ENCODE data around the gene CTR9.

CTR9 gene

GRCh38 chr11:10762913-10763421 is 11.9 kb downstream of the CTR9 start:
- Histone ChIP-seq H3K79me2 (ENCODE audit: control insufficient read depth, insufficient read depth, low read length, unreplicated experiment) (no peaks in the 10 kb centered on the region), H3K4me3 (ENCODE audit: low read depth, low read length) (no peak overlapping the region), H3K27ac (ENCODE audit: low read depth, low read length) (no peak overlapping the region), H2AFZ (ENCODE audit: low read length, unreplicated experiment) (no peak overlapping the region), H3K27me3 (ENCODE audit: insufficient read depth, low read length) (no peaks in the 10 kb centered on the region), H3K36me3 (ENCODE audit: insufficient read depth, low read length) (peaks cover 35% of the 10 kb centered on the region), H3K4me1 (ENCODE audit: control insufficient read depth, insufficient read depth, low read length, unreplicated experiment) (no peaks in the 10 kb centered on the region)

DNA sequence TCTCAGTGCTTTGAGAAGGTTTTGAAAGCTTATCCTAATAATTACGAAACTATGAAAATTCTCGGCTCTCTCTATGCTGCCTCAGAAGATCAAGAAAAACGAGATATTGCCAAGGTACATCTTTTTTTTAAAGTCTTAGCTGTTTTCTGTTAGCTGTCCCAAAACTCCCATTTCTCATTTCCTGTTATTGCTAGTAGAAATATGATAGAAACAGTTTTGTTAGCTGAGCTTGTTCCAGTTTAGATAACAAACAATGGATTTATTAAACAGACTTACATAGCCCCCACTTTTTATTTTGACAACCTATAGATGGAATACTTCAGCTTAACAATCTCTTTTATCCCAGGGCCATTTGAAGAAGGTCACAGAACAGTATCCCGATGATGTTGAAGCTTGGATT is 12.7 kb downstream of the CTR9 start:
- H3K36me3 ChIP-seq (ENCODE audit: insufficient read depth, low read length): peaks cover 34% of the 10 kb centered on the region
- H3K27me3 ChIP-seq (ENCODE audit: insufficient read depth, low read length): no peaks in the 10 kb centered on the region
- H3K4me1 ChIP-seq (ENCODE audit: control insufficient read depth, insufficient read depth, low read length, unreplicated experiment): no peaks in the 10 kb centered on the region
- H3K79me2 ChIP-seq (ENCODE audit: control insufficient read depth, insufficient read depth, low read length, unreplicated experiment): no peaks in the 10 kb centered on the region
- H3K4me3 ChIP-seq (ENCODE audit: low read depth, low read length): no peak overlapping the region
- no peak overlapping the region for H3K27ac ChIP-seq (ENCODE audit: low read depth, low read length)
- no peak overlapping the region for H2AFZ ChIP-seq (ENCODE audit: low read length, unreplicated experiment)

- Histone ChIP-seq H2AFZ (ENCODE audit: low read length, unreplicated experiment) (no peak overlapping the region), H3K79me2 (ENCODE audit: control insufficient read depth, insufficient read depth, low read length, unreplicated experiment) (no peaks in the 10 kb centered on the region), H3K4me3 (ENCODE audit: low read depth, low read length) (no peak overlapping the region), H3K36me3 (ENCODE audit: insufficient read depth, low read length) (peaks cover 35% of the 10 kb centered on the region), H3K27ac (ENCODE audit: low read depth, low read length) (no peak overlapping the region), H3K27me3 (ENCODE audit: insufficient read depth, low read length) (no peaks in the 10 kb centered on the region), H3K4me1 (ENCODE audit: control insufficient read depth, insufficient read depth, low read length, unreplicated experiment) (no peaks in the 10 kb centered on the region)
Measured at GRCh38 chr11:10764412-10764811, 13.4 kb downstream of the CTR9 start.

DNA sequence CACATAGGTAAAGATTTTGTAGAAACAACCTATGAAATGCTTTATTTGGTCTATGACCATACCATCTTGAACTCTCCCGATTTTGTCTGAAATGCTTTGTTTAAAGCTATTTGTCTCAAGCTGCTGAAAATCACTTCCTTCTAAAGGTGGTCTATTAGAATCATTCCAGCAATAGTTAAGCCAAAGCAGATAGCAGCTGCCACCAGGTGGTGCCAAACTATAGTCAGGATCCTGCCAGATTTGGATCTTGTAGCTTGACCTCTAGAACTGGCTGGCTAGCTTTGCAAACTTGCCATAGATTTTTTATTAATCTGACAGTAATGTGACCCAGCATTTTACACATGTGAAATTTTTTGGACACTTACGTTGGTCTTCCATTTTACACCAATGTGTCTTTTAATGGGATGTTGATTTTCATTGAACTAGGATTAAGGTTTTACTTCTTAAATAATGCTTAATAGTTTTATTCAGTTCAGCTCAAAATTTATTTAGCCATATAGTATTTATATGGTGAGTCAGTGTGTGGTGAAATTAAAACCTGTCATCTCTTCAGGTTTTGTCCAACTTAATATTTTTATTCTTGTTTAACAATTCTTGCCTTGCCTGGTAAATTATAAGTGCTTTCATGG is 19.7 kb downstream of the CTR9 start:
- Histone ChIP-seq H3K79me2 (ENCODE audit: control insufficient read depth, insufficient read depth, low read length, unreplicated experiment) (no peaks in the 10 kb centered on the region), H3K4me3 (ENCODE audit: low read depth, low read length) (no peak overlapping the region), H3K36me3 (ENCODE audit: insufficient read depth, low read length) (peaks cover 44% of the 10 kb centered on the region), H3K27me3 (ENCODE audit: insufficient read depth, low read length) (no peaks in the 10 kb centered on the region), H3K4me1 (ENCODE audit: control insufficient read depth, insufficient read depth, low read length, unreplicated experiment) (no peaks in the 10 kb centered on the region), H3K27ac (ENCODE audit: low read depth, low read length) (no peak overlapping the region), H2AFZ (ENCODE audit: low read length, unreplicated experiment) (no peak overlapping the region)

GRCh38 chr11:10771457-10771856 is 20.4 kb downstream of the CTR9 start:
- no peaks in the 10 kb centered on the region for H3K4me1 ChIP-seq (ENCODE audit: control insufficient read depth, insufficient read depth, low read length, unreplicated experiment)

GRCh38 chr11:10774811-10775210 is 23.8 kb downstream of the CTR9 start:
- no peak overlapping the region for H2AFZ ChIP-seq (ENCODE audit: low read length, unreplicated experiment)
- peaks cover 26% of the 10 kb centered on the region for H3K4me1 ChIP-seq (ENCODE audit: control insufficient read depth, insufficient read depth, low read length, unreplicated experiment)
- peaks cover 38% of the 10 kb centered on the region for H3K36me3 ChIP-seq (ENCODE audit: insufficient read depth, low read length)
- H3K4me3 ChIP-seq (ENCODE audit: low read depth, low read length): no peak overlapping the region
- no peaks in the 10 kb centered on the region for H3K27me3 ChIP-seq (ENCODE audit: insufficient read depth, low read length)
- H3K79me2 ChIP-seq (ENCODE audit: control insufficient read depth, insufficient read depth, low read length, unreplicated experiment): no peaks in the 10 kb centered on the region
- no peak overlapping the region for H3K27ac ChIP-seq (ENCODE audit: low read depth, low read length)

More at GRCh38 chr11:10771457-10771856, 20.4 kb downstream of the CTR9 start:
- Histone ChIP-seq H2AFZ (ENCODE audit: low read length, unreplicated experiment) (no peak overlapping the region), H3K79me2 (ENCODE audit: control insufficient read depth, insufficient read depth, low read length, unreplicated experiment) (no peaks in the 10 kb centered on the region), H3K4me3 (ENCODE audit: low read depth, low read length) (no peak overlapping the region), H3K27ac (ENCODE audit: low read depth, low read length) (no peak overlapping the region), H3K36me3 (ENCODE audit: insufficient read depth, low read length) (peaks cover 47% of the 10 kb centered on the region), H3K27me3 (ENCODE audit: insufficient read depth, low read length) (no peaks in the 10 kb centered on the region)

DNA sequence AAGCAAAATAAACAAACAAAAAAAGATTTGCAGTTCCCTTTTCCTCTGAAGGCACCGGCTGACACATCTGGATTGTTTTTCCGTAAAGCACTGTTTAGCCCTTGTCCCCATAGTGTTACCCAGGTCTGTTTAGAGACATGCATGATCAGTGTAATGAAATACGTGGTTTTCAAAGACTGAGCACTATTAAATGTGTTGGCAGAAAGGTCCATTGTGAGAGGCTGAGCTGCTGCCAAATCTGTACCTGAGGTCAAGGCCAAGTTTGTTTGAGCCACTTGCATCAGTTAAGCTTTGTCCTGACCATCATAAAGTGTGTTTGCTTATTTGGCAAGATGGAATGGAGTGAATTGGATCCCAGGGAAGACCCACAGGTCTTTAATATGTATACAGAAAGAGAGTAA is 26.3 kb downstream of the CTR9 start:
- no peaks in the 10 kb centered on the region for H3K79me2 ChIP-seq (ENCODE audit: control insufficient read depth, insufficient read depth, low read length, unreplicated experiment)
- H3K4me3 ChIP-seq (ENCODE audit: low read depth, low read length): no peak overlapping the region
- peaks cover 24% of the 10 kb centered on the region for H3K36me3 ChIP-seq (ENCODE audit: insufficient read depth, low read length)
- H3K27me3 ChIP-seq (ENCODE audit: insufficient read depth, low read length): no peaks in the 10 kb centered on the region
- H3K27ac ChIP-seq (ENCODE audit: low read depth, low read length): peak overlapping the region; percentile 96
- H2AFZ ChIP-seq (ENCODE audit: low read length, unreplicated experiment): no peak overlapping the region
- peaks cover 26% of the 10 kb centered on the region for H3K4me1 ChIP-seq (ENCODE audit: control insufficient read depth, insufficient read depth, low read length, unreplicated experiment)

DNA sequence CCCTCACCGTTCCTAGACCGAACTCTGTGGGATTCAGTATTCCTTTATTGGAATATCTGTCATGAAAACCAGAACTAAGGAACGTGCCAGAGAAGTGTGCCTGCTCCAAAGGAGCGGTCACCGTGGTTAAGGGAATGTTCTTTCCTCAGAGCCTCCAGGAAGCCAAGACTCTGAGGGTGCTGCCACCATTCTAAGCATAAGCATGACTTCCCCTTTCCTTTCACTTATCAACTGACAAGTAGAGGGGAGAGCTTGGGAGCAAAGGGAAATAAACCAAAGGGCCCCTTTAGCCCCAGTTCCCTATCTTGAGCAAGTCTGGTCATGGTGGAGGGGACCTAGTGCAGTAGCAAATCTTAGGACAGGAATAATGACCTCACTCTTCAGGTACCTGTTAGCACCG is 26.8 kb downstream of the CTR9 start:
- Histone ChIP-seq H2AFZ (ENCODE audit: low read length, unreplicated experiment) (no peak overlapping the region), H3K27ac (ENCODE audit: low read depth, low read length) (peak overlapping the region; percentile 96), H3K4me1 (ENCODE audit: control insufficient read depth, insufficient read depth, low read length, unreplicated experiment) (peaks cover 26% of the 10 kb centered on the region), H3K36me3 (ENCODE audit: insufficient read depth, low read length) (peaks cover 22% of the 10 kb centered on the region), H3K4me3 (ENCODE audit: low read depth, low read length) (no peak overlapping the region), H3K27me3 (ENCODE audit: insufficient read depth, low read length) (no peaks in the 10 kb centered on the region), H3K79me2 (ENCODE audit: control insufficient read depth, insufficient read depth, low read length, unreplicated experiment) (no peaks in the 10 kb centered on the region)

DNA sequence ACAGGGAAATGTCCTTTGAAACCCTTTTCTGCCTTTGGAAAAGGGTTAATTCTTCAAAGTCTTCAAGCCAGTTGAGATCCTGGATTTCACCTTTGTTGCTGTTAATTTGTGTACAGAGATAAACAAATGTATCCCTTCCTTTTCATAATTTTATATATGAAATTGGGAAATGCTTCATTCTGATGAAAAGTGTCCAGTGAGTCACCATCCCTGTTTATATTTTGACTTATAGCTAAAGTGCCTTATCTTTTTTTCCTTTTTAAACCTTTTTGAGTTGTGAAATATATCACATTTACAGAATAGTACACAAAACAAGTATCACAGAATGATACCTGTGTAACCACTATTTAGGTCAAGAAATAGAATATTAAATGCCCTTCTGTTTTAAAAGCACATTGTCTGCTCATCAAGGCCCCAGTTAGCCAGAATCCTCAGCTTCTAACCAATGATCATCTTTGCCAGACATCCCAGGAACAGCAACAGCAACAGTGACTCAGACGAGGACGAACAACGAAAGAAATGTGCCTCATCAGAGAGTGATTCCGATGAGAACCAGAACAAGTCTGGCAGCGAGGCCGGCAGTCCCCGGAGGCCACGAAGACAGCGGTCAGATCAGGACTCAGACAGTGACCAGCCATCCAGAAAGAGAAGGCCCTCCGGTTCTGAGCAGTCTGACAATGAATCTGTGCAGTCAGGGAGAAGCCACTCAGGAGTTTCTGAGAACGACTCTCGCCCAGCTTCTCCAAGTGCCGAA is 27.3 kb downstream of the CTR9 start:
- H3K79me2 ChIP-seq (ENCODE audit: control insufficient read depth, insufficient read depth, low read length, unreplicated experiment): no peaks in the 10 kb centered on the region
- H3K27ac ChIP-seq (ENCODE audit: low read depth, low read length): peak overlapping the region; percentile 96
- H3K4me3 ChIP-seq (ENCODE audit: low read depth, low read length): peak overlapping the region; percentile 31
- peak overlapping the region; percentile 58 for H2AFZ ChIP-seq (ENCODE audit: low read length, unreplicated experiment)
- peaks cover 26% of the 10 kb centered on the region for H3K4me1 ChIP-seq (ENCODE audit: control insufficient read depth, insufficient read depth, low read length, unreplicated experiment)
- H3K36me3 ChIP-seq (ENCODE audit: insufficient read depth, low read length): peaks cover 17% of the 10 kb centered on the region
- no peaks in the 10 kb centered on the region for H3K27me3 ChIP-seq (ENCODE audit: insufficient read depth, low read length)

GRCh38 chr11:10779086-10779485 is 28.0 kb downstream of the CTR9 start:
- no peaks in the 10 kb centered on the region for H3K79me2 ChIP-seq (ENCODE audit: control insufficient read depth, insufficient read depth, low read length, unreplicated experiment)
- no peaks in the 10 kb centered on the region for H3K27me3 ChIP-seq (ENCODE audit: insufficient read depth, low read length)
- peak overlapping the region; percentile 31 for H3K4me3 ChIP-seq (ENCODE audit: low read depth, low read length)
- peaks cover 26% of the 10 kb centered on the region for H3K4me1 ChIP-seq (ENCODE audit: control insufficient read depth, insufficient read depth, low read length, unreplicated experiment)
- peak overlapping the region; percentile 96 for H3K27ac ChIP-seq (ENCODE audit: low read depth, low read length)
- H2AFZ ChIP-seq (ENCODE audit: low read length, unreplicated experiment): peak overlapping the region; percentile 58
- H3K36me3 ChIP-seq (ENCODE audit: insufficient read depth, low read length): peaks cover 15% of the 10 kb centered on the region

GRCh38 chr11:10780040-10780439 is 29.0 kb downstream of the CTR9 start:
- H3K27me3 ChIP-seq (ENCODE audit: insufficient read depth, low read length): no peaks in the 10 kb centered on the region
- no peak overlapping the region for H3K4me3 ChIP-seq (ENCODE audit: low read depth, low read length)
- H2AFZ ChIP-seq (ENCODE audit: low read length, unreplicated experiment): no peak overlapping the region
- H3K4me1 ChIP-seq (ENCODE audit: control insufficient read depth, insufficient read depth, low read length, unreplicated experiment): peaks cover 26% of the 10 kb centered on the region
- peaks cover 9% of the 10 kb centered on the region for H3K36me3 ChIP-seq (ENCODE audit: insufficient read depth, low read length)
- peak overlapping the region; percentile 96 for H3K27ac ChIP-seq (ENCODE audit: low read depth, low read length)
- H3K79me2 ChIP-seq (ENCODE audit: control insufficient read depth, insufficient read depth, low read length, unreplicated experiment): no peaks in the 10 kb centered on the region

All from ACC112 (cell line).